GM15510 (cell line): ENCODE measurements around the gene ARHGAP25.

Experiments used
- POLR2A ChIP-seq: IDR thresholded peaks from 3 replicates; pipeline ENCODE4 v1.6.1; 2011; ENCODE audit warnings: borderline replicate concordance; ENCODE audit not compliant: insufficient read length; ENCODE audit errors: extremely low read depth

The ARHGAP25 gene

GRCh38 chr2:68854476-68854875 lies 119.9 kb downstream of the ARHGAP25 start:
- TF ChIP-seq POLR2A = no peak

- no peak for TF ChIP-seq POLR2A
These were observed 120.9 kb downstream of the ARHGAP25 start for GRCh38 chr2:68855550-68855949.

GRCh38 chr2:68857202-68857845 lies 122.7 kb downstream of the ARHGAP25 start:
- no peak for TF ChIP-seq POLR2A

GRCh38 chr2:68857855-68858456 lies 123.3 kb downstream of the ARHGAP25 start:
- no peak for TF ChIP-seq POLR2A

- TF ChIP-seq POLR2A = no peak
These were observed 125.5 kb downstream of the ARHGAP25 start for GRCh38 chr2:68860111-68860510.

- TF ChIP-seq POLR2A = no peak
These were observed 126.7 kb downstream of the ARHGAP25 start for GRCh38 chr2:68861330-68861729.

GRCh38 chr2:68862889-68863288 lies 128.3 kb downstream of the ARHGAP25 start:
- no peak for TF ChIP-seq POLR2A

- no peak for TF ChIP-seq POLR2A
These were observed 129.4 kb downstream of the ARHGAP25 start for GRCh38 chr2:68863996-68864395.

- TF ChIP-seq POLR2A = no peak
These were observed 130.5 kb downstream of the ARHGAP25 start for GRCh38 chr2:68865108-68865507.

GRCh38 chr2:68870215-68870614 lies 135.6 kb downstream of the ARHGAP25 start:
- TF ChIP-seq POLR2A = no peak

GRCh38 chr2:68871159-68871764 lies 136.7 kb downstream of the ARHGAP25 start, which contains the start of gene BMP10:
Gene BMP10, minus strand, starts transcription at chr2:68871397. Its CDS starts 39 bp downstream, at chr2:68871358.
- TF ChIP-seq POLR2A = no peak
